CD4-positive, alpha-beta T cell treated with Interleukin-10 for 1 hour (primary cell): ENCODE data around the gene RPL23.

Experiments used
- DNase-seq: peaks from one replicate; pipeline ENCODE4 v3.0.0-alpha.2; 2020

The RPL23 gene

GRCh38 chr17:38853292-38854219 lies at the start of gene RPL23:
Gene RPL23, minus strand, starts transcription at chr17:38853721. Its CDS starts 11 bp downstream, at chr17:38853710.
- peak; percentile 95 for DNase-seq

- peak; percentile 63 for DNase-seq
These were observed 47.6 kb upstream of the RPL23 start for GRCh38 chr17:38900978-38901656.

GRCh38 chr17:38899421-38899820 lies 45.9 kb upstream of the RPL23 start:
- DNase-seq = no peak

GRCh38 chr17:38898812-38899348 lies 45.4 kb upstream of the RPL23 start:
- peak; percentile 86 for DNase-seq

- DNase-seq = peak; percentile 38
These were observed 44.8 kb upstream of the RPL23 start for GRCh38 chr17:38898291-38898679.

GRCh38 chr17:38897671-38898290 lies 44.3 kb upstream of the RPL23 start:
- no peak for DNase-seq

- DNase-seq = no peak
These were observed 43.7 kb upstream of the RPL23 start for GRCh38 chr17:38897176-38897575.

GRCh38 chr17:38896346-38896954 lies 42.9 kb upstream of the RPL23 start:
- no peak for DNase-seq

GRCh38 chr17:38894276-38894675 lies 40.8 kb upstream of the RPL23 start:
- DNase-seq = no peak

- DNase-seq = peak; percentile 47
These were observed 40.1 kb upstream of the RPL23 start for GRCh38 chr17:38893607-38894006.

GRCh38 chr17:38893113-38893512 lies 39.6 kb upstream of the RPL23 start:
- DNase-seq = no peak

- DNase-seq = no peak
These were observed 39.1 kb upstream of the RPL23 start for GRCh38 chr17:38892620-38893019.

- DNase-seq = no peak
These were observed 38.6 kb upstream of the RPL23 start for GRCh38 chr17:38892083-38892482.

GRCh38 chr17:38891441-38891840 lies 37.9 kb upstream of the RPL23 start:
- no peak for DNase-seq

- DNase-seq = peak; percentile 45
These were observed 36.9 kb upstream of the RPL23 start for GRCh38 chr17:38890410-38890746.

GRCh38 chr17:38889745-38890409 lies 36.4 kb upstream of the RPL23 start:
- no peak for DNase-seq

- no peak for DNase-seq
These were observed 35.3 kb upstream of the RPL23 start for GRCh38 chr17:38888842-38889241.

GRCh38 chr17:38886643-38887010 lies 33.1 kb upstream of the RPL23 start:
- DNase-seq = no peak

GRCh38 chr17:38885728-38886642 lies 32.5 kb upstream of the RPL23 start:
- no peak for DNase-seq

GRCh38 chr17:38885044-38885727 lies 31.7 kb upstream of the RPL23 start:
- DNase-seq = no peak
